Measurements from ENCODE around the gene TRIM17. TPM values are rescaled to one million over a fixed set of nuclear protein-coding genes. Genes with fewer than 3 reads are reported as not detected.

TRIM17 gene
- total and polyA plus RNA-seq, 2 donors (not counting 1 experiment from before 2014, with no cell fraction given): 0.12 to 0.17 TPM

GRCh38 chr1:228378090-228378872 lies 38.4 kb downstream of the TRIM17 start:
- H3K9ac ChIP-seq (ENCODE audit: insufficient read depth, low read length): no peak overlapping the region
- H3K27me3 ChIP-seq (ENCODE audit: control insufficient read depth, insufficient read depth, low read length): no peaks in the 10 kb centered on the region
- peak; percentile 69 to 89 for DNase-seq (ENCODE audit: low read depth in 2 of 2)
- peak overlapping the region; percentile 37 to 64 (median 49) for H3K4me3 ChIP-seq (replicated peaks in 1 of 4; ENCODE audit: control extremely low read depth in 1 of 4, insufficient read depth in 1 of 4, low read depth in 3 of 4, low read length in 4 of 4)
- no peaks in the 10 kb centered on the region for H3K9me3 ChIP-seq (ENCODE audit: control insufficient read depth, insufficient read depth, low read depth, low read length)
- no peaks in the 10 kb centered on the region for H4K20me1 ChIP-seq (ENCODE audit: control insufficient read depth, extremely low read depth, insufficient read depth, low read length)
- TF ChIP-seq EZH2 (IDR thresholded peaks at IDR 0.05; ENCODE audit: low read length, missing control alignments): no peak
- peak; percentile 56 to 66 for TF ChIP-seq CTCF (conservative IDR thresholded peaks at IDR 0.05 in 1 of 2, IDR thresholded peaks at IDR 0.05 in 1 of 2; ENCODE audit: low read depth in 1 of 2, low read length in 2 of 2)
- H3K36me3 ChIP-seq (ENCODE audit: control insufficient read depth, insufficient read depth, low read length): no peaks in the 10 kb centered on the region
- H3K4me1 ChIP-seq (ENCODE audit: control insufficient read depth, extremely low read depth, insufficient read depth, low read length): peaks cover 11% of the 10 kb centered on the region
- H3K79me2 ChIP-seq (ENCODE audit: control insufficient read depth, insufficient read depth, low read length): no peaks in the 10 kb centered on the region
- no peak overlapping the region for H3K27ac ChIP-seq (ENCODE audit: insufficient read depth, low read length)
- H3K4me2 ChIP-seq (ENCODE audit: extremely low read depth, insufficient read depth, low read length): peak overlapping the region; percentile 87
- H2AFZ ChIP-seq (ENCODE audit: low read length): peak overlapping the region; percentile 21

GRCh38 chr1:228377664-228378089 lies 39.0 kb downstream of the TRIM17 start:
- H3K27ac ChIP-seq (ENCODE audit: insufficient read depth, low read length): no peak overlapping the region
- H3K4me3 ChIP-seq (replicated peaks in 1 of 4; ENCODE audit: control extremely low read depth in 1 of 4, insufficient read depth in 1 of 4, low read depth in 3 of 4, low read length in 4 of 4): no peak overlapping the region
- H4K20me1 ChIP-seq (ENCODE audit: control insufficient read depth, extremely low read depth, insufficient read depth, low read length): no peaks in the 10 kb centered on the region
- H2AFZ ChIP-seq (ENCODE audit: low read length): no peak overlapping the region
- no peaks in the 10 kb centered on the region for H3K79me2 ChIP-seq (ENCODE audit: control insufficient read depth, insufficient read depth, low read length)
- no peak overlapping the region for H3K9ac ChIP-seq (ENCODE audit: insufficient read depth, low read length)
- TF ChIP-seq CTCF (conservative IDR thresholded peaks at IDR 0.05 in 1 of 2, IDR thresholded peaks at IDR 0.05 in 1 of 2; ENCODE audit: low read depth in 1 of 2, low read length in 2 of 2) (no peak), EZH2 (IDR thresholded peaks at IDR 0.05; ENCODE audit: low read length, missing control alignments) (no peak)
- no peaks in the 10 kb centered on the region for H3K36me3 ChIP-seq (ENCODE audit: control insufficient read depth, insufficient read depth, low read length)
- H3K4me2 ChIP-seq (ENCODE audit: extremely low read depth, insufficient read depth, low read length): no peak overlapping the region
- no peaks in the 10 kb centered on the region for H3K27me3 ChIP-seq (ENCODE audit: control insufficient read depth, insufficient read depth, low read length)
- H3K9me3 ChIP-seq (ENCODE audit: control insufficient read depth, insufficient read depth, low read depth, low read length): no peaks in the 10 kb centered on the region
- peaks cover 11% of the 10 kb centered on the region for H3K4me1 ChIP-seq (ENCODE audit: control insufficient read depth, extremely low read depth, insufficient read depth, low read length)
- DNase-seq (ENCODE audit: low read depth in 2 of 2): no peak

GRCh38 chr1:228376651-228377631 lies 39.7 kb downstream of the TRIM17 start:
- H3K27ac ChIP-seq (ENCODE audit: insufficient read depth, low read length): no peak overlapping the region
- no peak overlapping the region for H2AFZ ChIP-seq (ENCODE audit: low read length)
- no peak overlapping the region for H3K4me2 ChIP-seq (ENCODE audit: extremely low read depth, insufficient read depth, low read length)
- TF ChIP-seq EZH2 (IDR thresholded peaks at IDR 0.05; ENCODE audit: low read length, missing control alignments): no peak
- TF ChIP-seq CTCF (conservative IDR thresholded peaks at IDR 0.05 in 1 of 2, IDR thresholded peaks at IDR 0.05 in 1 of 2; ENCODE audit: low read depth in 1 of 2, low read length in 2 of 2): no peak
- no peaks in the 10 kb centered on the region for H4K20me1 ChIP-seq (ENCODE audit: control insufficient read depth, extremely low read depth, insufficient read depth, low read length)
- H3K9ac ChIP-seq (ENCODE audit: insufficient read depth, low read length): no peak overlapping the region
- no peak for DNase-seq (ENCODE audit: low read depth in 2 of 2)
- H3K9me3 ChIP-seq (ENCODE audit: control insufficient read depth, insufficient read depth, low read depth, low read length): no peaks in the 10 kb centered on the region
- H3K4me1 ChIP-seq (ENCODE audit: control insufficient read depth, extremely low read depth, insufficient read depth, low read length): peaks cover 11% of the 10 kb centered on the region
- H3K4me3 ChIP-seq (replicated peaks in 1 of 4; ENCODE audit: control extremely low read depth in 1 of 4, insufficient read depth in 1 of 4, low read depth in 3 of 4, low read length in 4 of 4): no peak overlapping the region
- H3K36me3 ChIP-seq (ENCODE audit: control insufficient read depth, insufficient read depth, low read length): no peaks in the 10 kb centered on the region
- no peaks in the 10 kb centered on the region for H3K79me2 ChIP-seq (ENCODE audit: control insufficient read depth, insufficient read depth, low read length)
- H3K27me3 ChIP-seq (ENCODE audit: control insufficient read depth, insufficient read depth, low read length): no peaks in the 10 kb centered on the region
